Stomach (tissue), 4 donors: ENCODE results near the gene FANCD2.
"Not testable (repeated sequence)": the region's sequence is repeated elsewhere in the genome, so short reads cannot be mapped to it uniquely, and the experiment has no call there.

ENCODE experiments used
- EP300 ChIP-seq: sonication (generic); formaldehyde crosslinking; IDR thresholded peaks from one replicate; pipeline ENCODE4 v1.6.1; 2017; ENCODE audit warnings: antibody characterized with exemption
- POLR2A ChIP-seq, 4 donors: fragments of 450-650 bp; IDR thresholded peaks; one replicate each; pipeline ENCODE4 v1.6.1; 2016; ENCODE audit warnings: antibody characterized with exemption in 4 of 4, control low read depth in 2 of 4, mild to moderate bottlenecking in 1 of 4, moderate library complexity in 1 of 4
- POLR2AphosphoS5 ChIP-seq, 3 donors: sonication (generic); formaldehyde crosslinking; IDR thresholded peaks; one replicate each; pipeline ENCODE4 v1.6.1; 2016; ENCODE audit warnings: antibody characterized with exemption in 3 of 3
- TF ChIP-seq, protein P1 (sequence below), 7 experiments: fragments of 450-650 bp in 4 of 7; fragments of 200-600 bp in 3 of 7; sonication (generic) in 3 of 7; IDR thresholded peaks; one replicate each; pipeline ENCODE4 v1.5.1; 2016 to 2019; ENCODE audit warnings: antibody characterized with exemption in 7 of 7, control low read depth in 2 of 7, mild to moderate bottlenecking in 1 of 7

DNA sequence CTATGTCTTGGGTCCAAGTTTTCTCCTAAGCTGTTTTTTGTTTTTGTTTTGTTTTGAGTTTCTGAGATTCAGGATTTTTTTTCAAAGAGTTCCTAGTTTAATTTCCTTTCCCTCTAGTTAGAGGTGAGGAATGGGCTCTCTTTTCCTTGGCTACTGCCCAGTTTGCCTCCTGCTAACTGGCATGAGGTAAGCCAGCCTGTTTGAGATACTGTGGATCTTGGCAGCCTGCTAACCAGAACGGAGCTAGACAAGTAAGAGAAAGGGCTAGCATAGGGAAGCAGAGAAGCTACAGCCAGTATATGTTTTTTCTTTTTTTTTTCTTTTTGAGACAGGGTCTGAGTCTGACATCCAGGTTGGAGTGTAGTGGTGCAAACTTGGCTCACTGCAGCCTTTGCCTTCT is 64.5 kb downstream of the FANCD2 start:
- TF ChIP-seq POLR2A (IDR thresholded peaks at IDR 0.05); POLR2AphosphoS5 (IDR thresholded peaks at IDR 0.05); EP300: not testable (repeated sequence)
- TF ChIP-seq, protein P1, sequence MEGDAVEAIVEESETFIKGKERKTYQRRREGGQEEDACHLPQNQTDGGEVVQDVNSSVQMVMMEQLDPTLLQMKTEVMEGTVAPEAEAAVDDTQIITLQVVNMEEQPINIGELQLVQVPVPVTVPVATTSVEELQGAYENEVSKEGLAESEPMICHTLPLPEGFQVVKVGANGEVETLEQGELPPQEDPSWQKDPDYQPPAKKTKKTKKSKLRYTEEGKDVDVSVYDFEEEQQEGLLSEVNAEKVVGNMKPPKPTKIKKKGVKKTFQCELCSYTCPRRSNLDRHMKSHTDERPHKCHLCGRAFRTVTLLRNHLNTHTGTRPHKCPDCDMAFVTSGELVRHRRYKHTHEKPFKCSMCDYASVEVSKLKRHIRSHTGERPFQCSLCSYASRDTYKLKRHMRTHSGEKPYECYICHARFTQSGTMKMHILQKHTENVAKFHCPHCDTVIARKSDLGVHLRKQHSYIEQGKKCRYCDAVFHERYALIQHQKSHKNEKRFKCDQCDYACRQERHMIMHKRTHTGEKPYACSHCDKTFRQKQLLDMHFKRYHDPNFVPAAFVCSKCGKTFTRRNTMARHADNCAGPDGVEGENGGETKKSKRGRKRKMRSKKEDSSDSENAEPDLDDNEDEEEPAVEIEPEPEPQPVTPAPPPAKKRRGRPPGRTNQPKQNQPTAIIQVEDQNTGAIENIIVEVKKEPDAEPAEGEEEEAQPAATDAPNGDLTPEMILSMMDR (IDR thresholded peaks at IDR 0.05), result not testable (repeated sequence)
